CD4-positive, alpha-beta T cell (primary cell): Measurements from ENCODE around the gene L3MBTL1. TPM values are rescaled to one million over a fixed set of nuclear protein-coding genes. Genes with fewer than 3 reads are reported as not detected.

Experiments
- ATAC-seq: fragments of 200-7000 bp; cut with Tn5 transposase; one replicate; pipeline ENCODE4 v1.10.0; 2022; ENCODE audit warnings: mild to moderate bottlenecking; ENCODE audit not compliant: poor library complexity
- CTCF ChIA-PET: fragments of 350-600 bp; sonication (Branson Sonifier 250); formaldehyde crosslinking; loops from one replicate; lab custom pipeline; 2021; ENCODE audit warnings: antibody characterized with exemption, inconsistent platforms; lab: Charles Lee
- POLR2A ChIA-PET: fragments of 350-600 bp; sonication (Branson Sonifier 250); formaldehyde crosslinking; loops from one replicate; lab custom pipeline; 2021; ENCODE audit warnings: antibody characterized with exemption, inconsistent platforms; lab: Charles Lee
- DNase-seq, 14 experiments: peaks; one replicate each; pipeline ENCODE4 v3.0.0-alpha.2; 2013 to 2020; ENCODE audit warnings: mixed read lengths in 2 of 14
- H3K27ac ChIP-seq, 2 donors: one replicate each; pipeline versions ENCODE4 v1.5.1 to v1.7.0; 2013; ENCODE audit warnings: low read length in 2 of 2, low read depth in 1 of 2, mild to moderate bottlenecking in 1 of 2
- H3K27me3 ChIP-seq, 2 experiments: 1 replicate in 1 of 2; 2 replicates in 1 of 2; pipeline versions ENCODE4 v1.6.1 to v1.7.0; 2013; ENCODE audit warnings: low read length in 2 of 2, control low read depth in 1 of 2, mild to moderate bottlenecking in 1 of 2, moderate library complexity in 1 of 2; ENCODE audit not compliant: insufficient read depth in 2 of 2, control insufficient read depth in 1 of 2
- H3K36me3 ChIP-seq: one replicate; pipeline ENCODE4 v1.6.1; 2013; ENCODE audit warnings: low read length, control low read depth; ENCODE audit not compliant: insufficient read depth
- H3K4me1 ChIP-seq: one replicate; pipeline ENCODE4 v1.6.1; 2013; ENCODE audit warnings: low read length, control low read depth; ENCODE audit not compliant: insufficient read depth
- H3K4me3 ChIP-seq: one replicate; pipeline ENCODE4 v1.5.1; 2013; ENCODE audit warnings: mild to moderate bottlenecking, low read length, moderate library complexity
- H3K9me3 ChIP-seq, 2 experiments: 1 replicate in 1 of 2; 2 replicates in 1 of 2; pipeline versions ENCODE4 v1.6.1 to v1.7.0; 2013; ENCODE audit warnings: low read length in 2 of 2, mild to moderate bottlenecking in 2 of 2, control low read depth in 1 of 2, moderate library complexity in 1 of 2; ENCODE audit not compliant: control insufficient read depth in 1 of 2, insufficient read depth in 1 of 2
- H3K27ac Mint-ChIP-seq: one replicate; pipeline ENCODE4 v1.8.0; 2020; ENCODE audit warnings: mixed read lengths
- H3K27me3 Mint-ChIP-seq: one replicate; pipeline ENCODE4 v1.8.0; 2021; ENCODE audit warnings: mixed read lengths
- H3K36me3 Mint-ChIP-seq: one replicate; pipeline ENCODE4 v1.8.0; 2021; ENCODE audit warnings: low read depth, mixed read lengths
- H3K4me1 Mint-ChIP-seq: one replicate; pipeline ENCODE4 v1.8.0; 2021; ENCODE audit warnings: low read depth, mixed read lengths
- H3K4me3 Mint-ChIP-seq: one replicate; pipeline ENCODE4 v1.8.0; 2020; ENCODE audit warnings: mild to moderate bottlenecking, mixed read lengths
- H3K9me3 Mint-ChIP-seq: one replicate; pipeline ENCODE4 v1.8.0; 2020; ENCODE audit warnings: mixed read lengths
- intact Hi-C, 2 experiments: fragments of 100-400 bp; cut with DNase I in 1 of 2; cut with micrococcal nuclease in 1 of 2; formaldehyde crosslinking; loops; one replicate each; pipeline versions ENCODE4 v1.15.1 to v1.9.0; 2023 to 2025; cut with DNase I, micrococcal nuclease
- total RNA-seq, 174 experiments: library from RNA in 2 of 174; stranded (reverse) in 2 of 174; gene quantifications; one replicate each; pipeline ENCODE4 v1.2.3 and lab custom pipeline; 2021 to 2026
- TF ChIP-seq, protein P1 (sequence below): fragments of 200-600 bp; IDR thresholded peaks from one replicate; pipeline ENCODE4 v1.8.0; 2022; ENCODE audit warnings: antibody characterized with exemption, mild to moderate bottlenecking

The L3MBTL1 gene
- total RNA-seq, 2 experiments from 2014 or later, result 10.2 to 10.5 TPM

DNA sequence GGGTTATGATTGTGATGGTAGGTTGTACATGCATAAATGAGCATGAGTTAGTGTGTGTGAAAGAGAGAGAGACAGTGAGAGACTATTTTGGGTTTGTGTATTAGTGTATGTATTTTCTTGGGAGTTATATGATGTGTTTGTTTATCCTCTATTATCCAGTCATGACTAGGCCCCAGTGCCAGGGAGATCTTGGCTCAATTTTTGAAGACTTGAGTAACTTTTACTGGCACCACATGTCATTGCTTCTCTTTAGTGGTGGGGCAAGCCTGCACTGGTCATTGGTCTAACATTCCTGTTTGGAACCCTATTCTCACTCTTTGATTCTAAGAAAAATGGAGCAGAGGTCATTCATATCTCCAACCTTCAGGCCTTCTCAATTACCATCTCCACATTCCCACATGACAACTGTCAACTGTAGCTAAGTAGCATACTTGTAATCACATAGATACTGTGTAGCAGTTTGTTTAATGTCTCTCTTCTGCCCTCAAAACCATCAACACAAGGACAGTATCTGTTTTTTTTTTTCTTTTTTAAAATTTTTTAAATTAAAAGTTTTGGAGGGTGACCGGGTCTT lies 8.8 kb downstream of the L3MBTL1 start:
- Mint-ChIP-seq H3K4me1 (peaks cover 25% of the 10 kb centered on the region), H3K36me3 (peaks cover 6% of the 10 kb centered on the region), H3K27me3 (peaks cover 3% of the 10 kb centered on the region), H3K27ac (no peak overlapping the region), H3K9me3 (peaks cover 2% of the 10 kb centered on the region), H3K4me3 (no peak overlapping the region)
- Histone ChIP-seq H3K4me3 (no peak overlapping the region), H3K27me3 (no peaks in the 10 kb centered on the region), H3K9me3 (peaks cover 0 to 5% of the 10 kb centered on the region in 2 experiments), H3K36me3 (no peaks in the 10 kb centered on the region), H3K27ac (no peak overlapping the region), H3K4me1 (peaks cover 16% of the 10 kb centered on the region)
- TF ChIP-seq, protein P1, sequence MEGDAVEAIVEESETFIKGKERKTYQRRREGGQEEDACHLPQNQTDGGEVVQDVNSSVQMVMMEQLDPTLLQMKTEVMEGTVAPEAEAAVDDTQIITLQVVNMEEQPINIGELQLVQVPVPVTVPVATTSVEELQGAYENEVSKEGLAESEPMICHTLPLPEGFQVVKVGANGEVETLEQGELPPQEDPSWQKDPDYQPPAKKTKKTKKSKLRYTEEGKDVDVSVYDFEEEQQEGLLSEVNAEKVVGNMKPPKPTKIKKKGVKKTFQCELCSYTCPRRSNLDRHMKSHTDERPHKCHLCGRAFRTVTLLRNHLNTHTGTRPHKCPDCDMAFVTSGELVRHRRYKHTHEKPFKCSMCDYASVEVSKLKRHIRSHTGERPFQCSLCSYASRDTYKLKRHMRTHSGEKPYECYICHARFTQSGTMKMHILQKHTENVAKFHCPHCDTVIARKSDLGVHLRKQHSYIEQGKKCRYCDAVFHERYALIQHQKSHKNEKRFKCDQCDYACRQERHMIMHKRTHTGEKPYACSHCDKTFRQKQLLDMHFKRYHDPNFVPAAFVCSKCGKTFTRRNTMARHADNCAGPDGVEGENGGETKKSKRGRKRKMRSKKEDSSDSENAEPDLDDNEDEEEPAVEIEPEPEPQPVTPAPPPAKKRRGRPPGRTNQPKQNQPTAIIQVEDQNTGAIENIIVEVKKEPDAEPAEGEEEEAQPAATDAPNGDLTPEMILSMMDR, result no peak
- ChIA-PET CTCF (no interaction called here), POLR2A (no interaction called here)
- ATAC-seq (no peak), DNase-seq (no peak)
- intact Hi-C loops, result no loop called here

DNA sequence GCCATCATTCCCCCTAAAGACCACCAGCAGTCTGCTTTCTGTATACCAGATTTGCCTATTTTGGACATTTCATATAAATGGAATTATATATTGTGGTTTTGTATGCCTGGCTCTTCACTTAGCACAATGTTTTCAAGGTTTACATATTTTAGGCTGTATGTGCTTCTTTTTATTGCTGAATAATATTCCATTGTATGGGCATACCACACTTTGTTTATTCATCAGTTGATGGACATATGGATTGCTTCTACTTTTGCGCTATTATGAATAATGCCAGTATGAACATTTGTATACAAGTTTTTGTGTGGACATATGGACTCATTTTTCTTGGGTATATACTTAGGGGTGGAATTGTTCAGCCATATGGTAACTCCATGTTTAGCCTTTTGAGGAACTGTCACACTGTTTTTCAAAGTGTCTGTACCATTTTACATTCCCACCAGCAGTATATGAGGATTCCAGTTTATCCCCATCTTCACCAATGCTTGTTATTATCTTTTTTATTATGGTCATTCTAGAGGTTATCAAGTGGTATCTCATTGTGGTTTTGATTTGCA lies 12.7 kb downstream of the L3MBTL1 start:
- Mint-ChIP-seq H3K27ac (no peak overlapping the region), H3K4me1 (peaks cover 14% of the 10 kb centered on the region), H3K9me3 (peaks cover 8% of the 10 kb centered on the region), H3K4me3 (no peak overlapping the region), H3K36me3 (no peaks in the 10 kb centered on the region), H3K27me3 (peaks cover 5% of the 10 kb centered on the region)
- CTCF ChIA-PET, result no interaction called here
- DNase-seq (no peak), ATAC-seq (no peak)
- no peak overlapping the region for H3K27ac ChIP-seq
- H3K36me3 ChIP-seq, result no peaks in the 10 kb centered on the region
- no peaks in the 10 kb centered on the region for H3K27me3 ChIP-seq
- H3K4me1 ChIP-seq, result peaks cover 9% of the 10 kb centered on the region
- POLR2A ChIA-PET, result interaction anchor here (1.1 kb wide), 1 partner anchor 27 kb away, joined by 6 read pairs; no protein-coding TSS in a partner anchor
- H3K4me3 ChIP-seq, result no peak overlapping the region
- H3K9me3 ChIP-seq, result no peaks in the 10 kb centered on the region
- intact Hi-C loops, result no loop called here
- TF ChIP-seq, protein P1, result no peak

DNA sequence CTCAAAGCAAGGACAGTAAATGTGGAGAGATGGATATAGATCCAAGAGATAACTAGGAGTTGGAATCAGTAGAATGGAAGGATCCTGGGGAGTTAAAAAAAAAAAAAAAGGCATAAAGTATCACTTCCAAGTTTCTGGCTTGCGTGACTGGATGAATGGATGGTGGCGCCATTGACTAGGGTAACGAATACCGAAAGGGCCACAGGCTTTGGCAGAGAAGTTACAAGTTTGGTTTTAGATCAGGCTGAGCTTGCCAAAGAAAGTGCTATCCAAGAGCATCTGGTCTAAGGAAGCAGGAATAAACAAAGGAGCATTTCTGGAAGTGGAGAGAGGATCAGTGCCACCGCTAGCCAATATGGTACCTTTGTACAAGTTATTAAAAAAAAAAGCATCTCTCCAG lies 17.5 kb downstream of the L3MBTL1 start:
- no peak for DNase-seq
- ChIA-PET POLR2A (no interaction called here), CTCF (no interaction called here)
- Histone ChIP-seq H3K4me1 (no peaks in the 10 kb centered on the region), H3K36me3 (peaks cover 2% of the 10 kb centered on the region), H3K9me3 (no peaks in the 10 kb centered on the region), H3K4me3 (no peak overlapping the region), H3K27ac (no peak overlapping the region), H3K27me3 (no peaks in the 10 kb centered on the region)
- Mint-ChIP-seq H3K27ac (no peak overlapping the region), H3K27me3 (peaks cover 5% of the 10 kb centered on the region), H3K9me3 (peaks cover 8% of the 10 kb centered on the region), H3K36me3 (peaks cover 5% of the 10 kb centered on the region), H3K4me1 (no peaks in the 10 kb centered on the region), H3K4me3 (no peak overlapping the region)
- no peak for ATAC-seq
- TF ChIP-seq, protein P1, result no peak
- intact Hi-C loops, result no loop called here
